Dedifferentiated amniotic fluid mesenchymal stem cell (primary cell): ENCODE results near the gene RCBTB2.
"Not testable (repeated sequence)": the region's sequence is repeated elsewhere in the genome, so short reads cannot be mapped to it uniquely, and the experiment has no call there.

Experiments
- DNase-seq: peaks from one replicate; pipeline ENCODE4 v3.0.0-alpha.2; 2016; ENCODE audit errors: extremely low spot score

RCBTB2 gene

DNA sequence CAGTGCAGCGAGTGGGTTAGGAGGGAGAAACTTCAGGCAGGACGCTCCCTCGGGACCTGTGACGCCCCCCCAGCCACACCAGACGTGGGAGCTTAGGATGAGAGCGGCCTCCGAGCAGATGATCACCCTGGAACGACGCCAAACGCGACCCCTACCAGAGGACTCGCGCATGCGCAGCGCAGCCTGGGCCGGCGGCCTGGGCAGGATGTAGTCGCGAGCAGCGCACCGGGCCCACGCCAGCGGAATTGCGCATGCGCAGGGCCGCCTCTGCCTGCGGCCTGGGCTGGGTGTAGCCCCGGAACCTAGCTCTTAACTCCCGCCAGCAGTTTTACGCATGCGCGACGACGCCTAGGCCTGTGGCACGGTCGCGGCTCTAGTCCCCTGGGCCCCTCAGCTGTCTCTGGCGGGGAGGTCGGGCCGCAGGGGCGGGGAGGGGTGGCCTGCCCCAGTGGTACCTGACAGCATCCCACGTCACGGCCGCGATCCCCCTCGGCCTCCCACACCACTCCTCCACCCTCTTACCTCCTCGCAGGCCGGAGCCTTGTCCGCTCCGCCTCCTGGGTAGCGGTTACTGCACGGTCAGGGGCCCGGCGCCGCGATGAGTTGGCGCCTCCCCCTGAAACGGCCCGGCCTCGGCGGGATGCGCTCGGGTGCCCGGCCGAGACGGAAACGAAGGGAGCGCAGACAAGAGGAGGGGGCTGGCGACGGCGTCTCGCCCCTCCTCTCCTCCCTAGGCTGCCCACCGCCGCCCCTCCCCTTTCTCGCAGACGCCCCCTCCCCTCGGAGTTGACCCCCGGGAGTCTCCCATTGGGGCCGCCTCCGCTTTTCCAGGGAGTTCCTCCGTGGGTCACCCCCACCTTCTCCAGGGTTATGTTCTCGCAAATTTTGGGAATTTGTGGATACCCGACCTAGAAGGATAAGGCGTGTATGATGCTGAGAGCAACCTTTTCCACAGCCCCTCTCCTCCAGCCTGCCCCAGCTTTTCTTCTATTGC, at the start of gene RCBTB2:
RCBTB2 (minus strand) TSS at position 575 of the 994 bp plus-strand sequence. CDS start 11,141 bp downstream, outside the sequence.
- DNase-seq: peak; percentile 96

DNA sequence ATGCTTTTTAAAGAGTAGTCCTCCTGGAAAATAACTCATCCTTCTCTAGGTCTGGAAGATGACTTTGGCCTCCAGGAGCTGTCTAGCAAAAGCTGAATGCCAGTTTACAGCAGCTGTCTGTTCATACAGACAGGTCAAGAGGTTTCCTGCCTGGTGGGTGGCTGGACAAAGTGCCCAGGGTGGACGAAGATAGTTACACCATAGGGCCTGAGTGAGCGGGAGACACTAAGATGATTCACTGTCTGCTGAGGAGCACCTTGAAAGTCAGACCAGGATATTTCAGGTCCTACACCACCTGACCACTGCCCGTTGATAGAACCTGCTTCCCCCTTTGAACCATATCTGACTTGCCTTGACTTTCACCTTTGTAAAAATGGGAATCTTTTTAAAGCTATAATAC, 49.2 kb upstream of the RCBTB2 start:
- DNase-seq: no peak

GRCh38 chr13:48580896-48581295, 48.0 kb upstream of the RCBTB2 start:
- DNase-seq: no peak

DNA sequence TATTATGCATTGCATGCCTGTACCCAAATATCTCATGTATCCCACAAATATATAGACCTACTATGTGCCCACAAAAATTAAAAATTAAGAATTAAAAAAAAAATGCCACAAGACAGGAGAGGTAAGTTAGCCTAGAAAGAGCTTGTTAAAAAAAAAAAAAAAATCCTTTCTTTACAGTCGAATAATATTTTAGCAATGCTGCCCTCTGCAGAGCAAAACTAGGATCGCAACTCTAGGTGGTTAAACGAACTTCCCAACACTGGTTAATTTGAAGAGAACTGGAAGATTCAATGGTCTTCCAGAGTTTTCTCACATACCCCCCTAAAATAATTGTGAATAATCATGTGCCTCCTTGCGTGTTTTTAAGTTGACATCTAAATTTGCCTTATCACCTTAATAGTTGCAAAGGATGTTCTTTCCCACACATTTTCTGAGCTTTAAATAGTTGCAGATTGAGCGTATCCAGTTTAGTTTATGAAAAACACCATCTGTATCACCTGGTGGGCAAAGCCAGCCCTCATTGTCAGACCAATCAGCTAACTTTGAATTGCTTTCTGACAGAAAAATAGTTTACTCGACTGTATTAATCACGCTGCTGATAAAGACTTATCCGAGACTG, 47.4 kb upstream of the RCBTB2 start:
- peak; percentile 71 for DNase-seq

DNA sequence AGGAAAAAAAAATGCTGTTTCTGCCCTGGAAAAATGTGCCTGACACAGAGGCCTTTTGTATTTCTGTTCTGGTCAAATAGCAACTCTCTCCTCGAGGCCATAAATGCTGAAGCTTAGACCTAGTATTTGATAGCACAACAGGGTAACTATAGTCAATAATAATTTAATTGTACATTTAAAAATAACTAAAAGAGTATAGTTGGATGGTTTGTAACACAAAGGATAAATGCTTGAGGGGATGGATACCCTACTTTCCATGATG, 47.0 kb upstream of the RCBTB2 start:
- not testable (repeated sequence) for DNase-seq

DNA sequence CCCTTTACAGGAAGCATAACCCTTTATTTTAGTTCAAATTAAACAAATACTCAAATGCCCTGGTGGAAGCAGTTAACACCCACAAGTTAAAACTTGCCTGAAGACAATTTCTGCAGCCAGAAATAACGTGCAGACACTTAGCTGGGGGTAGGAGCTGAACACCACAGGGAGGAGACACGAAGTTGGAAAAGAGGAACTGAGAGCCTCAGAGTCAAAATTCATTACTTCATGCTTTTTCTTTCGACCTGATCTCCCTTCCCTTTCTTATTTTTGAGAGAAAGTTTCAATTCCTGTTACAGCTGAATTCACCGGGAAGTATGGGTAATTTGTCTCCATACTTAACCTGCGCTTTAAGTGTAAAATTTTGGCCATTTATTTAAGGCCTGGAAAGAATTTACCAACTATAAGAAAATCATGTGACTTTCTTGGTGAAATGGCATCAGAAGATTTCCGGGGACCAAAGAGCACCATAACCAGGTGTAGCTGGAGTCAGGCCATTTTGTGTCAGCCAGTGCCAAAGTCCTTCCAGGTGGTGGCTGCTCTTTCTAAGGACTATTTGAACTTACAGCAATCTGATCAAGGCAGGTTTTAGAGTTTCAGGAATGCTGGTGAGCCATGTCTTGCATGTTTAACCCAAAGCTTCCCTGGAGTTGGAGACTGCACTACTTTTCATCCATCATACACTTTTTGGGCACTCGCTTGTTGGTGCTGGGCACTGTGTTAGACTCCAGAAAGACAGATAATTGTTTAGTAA, 46.5 kb upstream of the RCBTB2 start:
- no peak for DNase-seq

- no peak for DNase-seq
Observed at GRCh38 chr13:48578516-48579164, 45.8 kb upstream of the RCBTB2 start.

- DNase-seq: no peak
Observed at GRCh38 chr13:48576448-48577010, 43.6 kb upstream of the RCBTB2 start.

GRCh38 chr13:48575031-48575430, 42.2 kb upstream of the RCBTB2 start:
- DNase-seq: no peak

DNA sequence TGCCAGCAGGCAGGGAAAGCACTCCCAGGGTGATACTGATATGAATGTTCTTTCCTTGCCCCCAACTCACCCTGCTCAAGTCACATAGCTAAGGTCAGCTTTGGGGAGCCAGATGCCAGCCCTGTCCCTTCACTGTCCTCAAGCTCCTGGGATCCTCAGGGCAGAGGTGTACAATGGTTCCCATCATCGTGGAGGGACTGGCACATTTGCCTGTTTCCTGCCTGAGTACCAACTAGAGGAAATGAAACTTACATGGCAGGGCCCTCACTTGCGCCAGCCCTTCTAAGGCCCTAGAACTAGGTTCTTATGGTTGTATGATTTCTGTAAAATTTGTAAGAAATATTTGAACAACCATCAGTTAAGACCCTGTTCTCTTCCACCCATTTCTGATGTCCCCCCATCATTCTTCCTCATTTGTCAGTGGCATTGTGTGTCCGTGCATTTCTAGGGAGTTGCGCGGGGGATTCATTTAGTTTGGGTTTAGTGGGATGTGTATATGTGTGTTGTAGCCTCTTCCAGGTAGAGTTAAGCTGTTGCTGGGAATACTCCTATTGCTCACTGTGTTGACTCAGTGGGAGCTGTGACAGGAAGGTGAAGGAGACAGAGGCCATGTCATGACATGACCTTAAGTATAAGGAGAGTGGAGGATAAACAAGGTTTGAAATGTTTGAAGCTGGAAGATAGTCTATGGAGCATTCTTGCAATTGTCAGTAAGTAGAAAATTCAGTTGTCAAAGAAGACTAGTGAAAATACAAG, 41.3 kb upstream of the RCBTB2 start:
- DNase-seq: no peak

DNA sequence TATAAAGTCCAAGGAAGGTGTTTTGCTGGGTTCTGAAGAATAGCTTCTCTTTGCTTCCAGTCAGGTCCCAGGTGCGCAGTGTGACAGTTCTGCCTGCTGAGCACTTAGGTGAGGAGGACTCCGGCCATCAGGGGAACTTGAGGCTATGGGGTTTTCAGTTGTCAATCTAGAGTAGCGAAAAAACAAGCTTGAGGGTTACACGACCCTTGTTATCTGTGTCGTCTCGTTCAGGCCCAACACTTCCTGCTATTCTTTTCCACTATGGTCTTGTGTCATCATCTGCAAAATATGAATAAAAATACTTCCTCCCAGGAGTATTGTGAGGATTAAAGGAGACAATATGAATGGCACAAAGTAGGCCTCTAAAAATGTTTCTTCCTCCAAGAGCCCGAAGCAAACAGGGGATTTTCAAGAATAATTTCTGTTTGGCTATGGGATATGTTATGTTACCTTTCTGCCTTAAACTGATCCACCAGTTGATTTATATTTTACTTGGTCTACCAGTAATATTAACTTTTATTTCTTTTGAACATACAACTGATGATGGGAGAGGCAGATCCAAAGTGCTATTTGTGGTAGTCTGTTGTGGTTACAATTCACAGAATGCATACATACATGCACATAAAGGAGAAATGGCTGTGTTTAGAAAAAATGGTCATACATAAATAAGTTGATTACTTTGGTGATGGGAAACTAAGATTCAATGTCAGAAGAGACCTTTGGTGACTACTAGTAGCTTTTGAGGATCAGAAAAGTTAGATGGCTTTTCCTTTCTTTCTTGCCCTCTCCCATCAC, 40.5 kb upstream of the RCBTB2 start:
- no peak for DNase-seq

GRCh38 chr13:48571126-48571913, 38.4 kb upstream of the RCBTB2 start:
- DNase-seq: peak; percentile 92

GRCh38 chr13:48570216-48570828, 37.4 kb upstream of the RCBTB2 start:
- DNase-seq: no peak

DNA sequence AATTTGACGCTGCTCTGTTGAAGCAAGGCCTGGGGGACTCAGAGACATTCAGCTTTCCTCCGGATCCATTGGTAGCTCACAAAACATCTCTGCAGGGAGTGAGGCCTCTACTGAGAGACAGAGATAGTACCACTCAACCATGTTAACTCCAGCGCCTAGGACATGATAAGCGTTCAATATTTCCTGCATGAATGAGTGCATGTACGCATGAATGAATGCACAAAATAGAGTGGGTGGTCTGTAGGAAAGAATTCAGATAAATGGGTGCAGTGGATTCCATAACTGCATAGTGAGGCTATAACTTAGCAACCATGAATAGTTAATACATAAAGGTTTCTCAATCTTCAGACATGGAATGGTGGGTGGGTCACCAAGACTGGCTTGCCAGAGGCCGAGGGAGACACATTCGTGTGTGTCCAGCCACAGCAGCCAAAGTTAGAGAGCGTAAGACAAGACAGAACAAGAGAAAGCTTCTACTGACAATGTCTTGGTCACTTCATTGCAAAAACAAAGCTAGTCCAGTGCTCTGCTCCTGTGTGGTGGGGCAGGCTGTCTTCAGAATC, 36.3 kb upstream of the RCBTB2 start:
- no peak for DNase-seq

DNA sequence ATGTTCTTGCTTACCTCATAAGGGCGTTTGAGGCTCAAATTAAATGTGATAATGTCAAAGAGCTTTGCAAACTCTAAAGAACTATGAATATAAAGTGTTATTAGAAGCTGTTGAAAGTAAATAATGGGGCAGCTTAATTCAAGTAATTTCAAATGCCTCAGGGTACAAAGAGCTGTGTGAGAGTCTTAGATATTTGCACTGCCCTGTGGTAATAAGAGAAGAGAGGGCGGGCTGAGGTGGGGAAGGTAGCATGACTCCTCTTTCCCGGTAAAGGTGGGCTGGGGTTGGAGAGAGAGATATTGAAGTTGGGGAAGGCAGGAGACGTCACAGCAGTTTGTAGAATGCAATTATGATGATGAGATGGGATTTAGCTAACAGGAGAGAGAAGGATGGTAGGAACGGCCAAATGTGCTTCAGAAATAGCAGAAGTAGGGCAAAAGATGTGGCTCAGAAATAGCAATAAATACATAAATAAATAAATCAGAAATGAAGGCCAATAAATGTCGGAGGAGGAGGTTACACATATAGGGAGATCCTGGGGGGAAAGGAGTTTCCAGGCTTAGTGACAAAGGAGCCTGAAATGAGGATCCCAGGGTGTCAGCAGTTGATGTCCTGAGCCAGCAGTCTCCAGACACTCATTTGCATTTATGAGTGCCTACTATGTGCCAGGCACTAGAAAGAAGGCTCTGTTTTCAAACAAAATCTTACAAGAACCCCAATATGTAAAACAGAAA, 35.7 kb upstream of the RCBTB2 start:
- no peak for DNase-seq

DNA sequence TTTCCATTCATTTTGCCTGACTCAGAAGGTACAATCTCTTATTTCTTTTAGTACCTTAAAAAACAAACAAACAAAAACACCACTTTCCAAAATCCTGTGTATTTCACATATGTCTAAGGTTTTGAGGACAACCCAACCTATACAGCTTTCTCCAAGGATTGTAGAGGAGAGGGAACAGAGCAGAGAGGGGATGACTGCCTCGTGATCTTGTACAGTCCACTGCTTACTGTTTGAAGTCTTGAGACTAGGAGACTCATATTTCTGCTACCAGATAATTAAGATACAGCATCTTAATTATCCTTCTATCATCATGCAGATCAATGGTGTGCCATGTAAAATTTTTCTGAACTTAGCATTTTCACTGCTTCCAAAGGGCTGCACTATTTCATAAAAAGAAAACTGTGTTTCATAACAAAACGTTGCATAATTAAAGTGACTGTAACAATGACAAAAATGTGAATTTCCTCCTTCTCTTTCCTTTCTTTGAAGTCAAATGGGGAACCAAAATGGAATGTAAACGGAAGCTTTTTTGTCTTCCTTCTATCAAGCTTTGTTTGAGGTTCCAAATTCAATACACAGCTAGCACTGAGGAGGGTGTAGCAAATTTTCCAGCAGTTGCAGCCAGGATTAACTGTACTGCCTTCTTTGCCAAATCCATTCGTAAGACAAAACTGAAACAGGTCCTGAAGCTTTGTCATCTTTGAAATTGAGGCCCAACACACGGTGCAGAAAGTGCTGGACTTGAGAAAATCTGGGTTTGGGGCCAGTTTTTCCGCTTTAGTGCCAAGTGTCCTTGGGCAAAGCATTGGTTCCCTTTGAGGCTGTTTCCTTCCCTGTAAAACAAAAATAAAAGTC, 34.9 kb upstream of the RCBTB2 start:
- peak; percentile 56 for DNase-seq

GRCh38 chr13:48564056-48564455, 31.2 kb upstream of the RCBTB2 start:
- DNase-seq: no peak
